HL-60 (cell line): ENCODE results near the gene SELENOI.

Experiments
- CTCF ChIP-seq: IDR thresholded peaks from one replicate; pipeline ENCODE4 v1.5.1; 2011; ENCODE audit warnings: low read length, control low read depth, inconsistent platforms; ENCODE audit not compliant: insufficient read depth
- POLR2AphosphoS5 ChIP-seq: IDR thresholded peaks from 2 replicates; pipeline ENCODE4 v1.6.1; 2012; ENCODE audit warnings: low read depth

DNA sequence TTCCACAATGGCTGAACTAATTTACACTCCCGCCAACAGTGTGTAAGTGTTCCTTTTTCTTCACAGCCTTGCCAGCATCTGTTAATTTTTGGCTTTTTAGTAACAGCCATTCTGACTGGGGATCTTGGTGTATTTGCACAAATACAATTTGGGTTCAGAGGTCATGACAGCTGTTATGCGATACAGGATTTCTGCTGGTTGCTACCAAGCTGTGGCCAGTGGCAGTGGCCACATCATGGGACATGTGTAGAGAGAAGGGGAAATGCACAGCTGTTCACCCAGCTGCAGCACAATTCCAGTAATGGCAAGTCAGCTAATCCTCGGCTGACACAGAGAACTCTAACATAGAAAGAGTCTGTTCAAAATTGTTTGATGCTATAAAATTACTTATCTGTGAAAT, 21.0 kb upstream of the SELENOI start:
- TF ChIP-seq POLR2AphosphoS5, result peak; percentile 72
- no peak for TF ChIP-seq CTCF
